GM10248 (cell line): ENCODE measurements around the gene CUX1.
"Not testable (repeated sequence)": the region's sequence is repeated elsewhere in the genome, so short reads cannot be mapped to it uniquely, and the experiment has no call there.

ENCODE experiments used
- CTCF ChIA-PET: fragments of 300-600 bp; sonication (Branson Sonifier 250); formaldehyde crosslinking; extraction: SDS; loops from one replicate; lab custom pipeline; 2021; ENCODE audit warnings: antibody characterized with exemption; lab: Yijun Ruan, JAX
- POLR2A ChIA-PET: fragments of 350-650 bp; sonication (Branson Sonifier 250); formaldehyde crosslinking; extraction: SDS; loops from one replicate; lab custom pipeline; 2020; ENCODE audit warnings: antibody characterized with exemption; lab: Yijun Ruan, JAX
- DNase-seq: peaks from one replicate; pipeline ENCODE4 v3.0.0; 2012; ENCODE audit errors: extremely low spot score
- CTCF ChIP-seq: IDR thresholded peaks from 2 replicates; pipeline ENCODE4 v1.5.1; 2012; ENCODE audit warnings: mild to moderate bottlenecking, low read depth; ENCODE audit errors: extremely low read depth, missing control alignments, control extremely low read depth

The CUX1 gene

GRCh38 chr7:102227371-102227770, 409.9 kb downstream of the CUX1 start:
- DNase-seq = no peak
- CTCF ChIA-PET = interaction anchor here (3.6 kb wide), 1 partner anchor 9 kb away, joined by 17 read pairs; no protein-coding TSS in a partner anchor
- no peak for TF ChIP-seq CTCF
- POLR2A ChIA-PET = no interaction called here

DNA sequence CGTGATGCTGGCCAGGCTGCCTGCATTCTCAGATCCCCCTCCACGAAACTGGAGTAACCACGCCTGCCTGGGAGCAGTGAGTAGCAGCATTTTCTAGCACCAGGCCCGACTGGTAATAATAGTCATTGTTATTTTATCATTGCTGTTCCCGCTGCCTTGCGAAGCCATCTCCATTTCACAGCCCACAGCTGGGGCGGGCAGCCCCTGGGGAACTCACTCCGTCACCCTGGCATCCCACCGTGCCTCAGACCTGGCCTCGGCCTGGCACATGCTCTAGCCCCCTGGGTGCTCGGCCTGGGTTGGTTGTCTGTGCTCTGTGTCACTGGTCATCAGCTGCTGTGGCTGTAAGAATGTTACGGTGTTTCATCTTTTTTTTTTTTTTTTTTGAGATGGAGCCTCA, 411.5 kb downstream of the CUX1 start:
- TF ChIP-seq CTCF = no peak
- DNase-seq = no peak
- ChIA-PET POLR2A (no interaction called here), CTCF (no interaction called here)

GRCh38 chr7:102230162-102230561, 412.7 kb downstream of the CUX1 start:
- CTCF ChIA-PET = interaction anchor here (1.1 to 1.6 kb wide), 2 partner anchors 502 to 548 kb away, joined by 3 read pairs; no protein-coding TSS in a partner anchor
- POLR2A ChIA-PET, DNase-seq: not testable (repeated sequence)

GRCh38 chr7:102230593-102230992, 413.2 kb downstream of the CUX1 start:
- POLR2A ChIA-PET = no interaction called here
- DNase-seq = no peak
- CTCF ChIA-PET = interaction anchor here (1.1 to 1.6 kb wide), 4 partner anchors 10 to 690 kb away, joined by 3 to 4 read pairs (median 3); no protein-coding TSS in a partner anchor
- TF ChIP-seq CTCF = no peak

DNA sequence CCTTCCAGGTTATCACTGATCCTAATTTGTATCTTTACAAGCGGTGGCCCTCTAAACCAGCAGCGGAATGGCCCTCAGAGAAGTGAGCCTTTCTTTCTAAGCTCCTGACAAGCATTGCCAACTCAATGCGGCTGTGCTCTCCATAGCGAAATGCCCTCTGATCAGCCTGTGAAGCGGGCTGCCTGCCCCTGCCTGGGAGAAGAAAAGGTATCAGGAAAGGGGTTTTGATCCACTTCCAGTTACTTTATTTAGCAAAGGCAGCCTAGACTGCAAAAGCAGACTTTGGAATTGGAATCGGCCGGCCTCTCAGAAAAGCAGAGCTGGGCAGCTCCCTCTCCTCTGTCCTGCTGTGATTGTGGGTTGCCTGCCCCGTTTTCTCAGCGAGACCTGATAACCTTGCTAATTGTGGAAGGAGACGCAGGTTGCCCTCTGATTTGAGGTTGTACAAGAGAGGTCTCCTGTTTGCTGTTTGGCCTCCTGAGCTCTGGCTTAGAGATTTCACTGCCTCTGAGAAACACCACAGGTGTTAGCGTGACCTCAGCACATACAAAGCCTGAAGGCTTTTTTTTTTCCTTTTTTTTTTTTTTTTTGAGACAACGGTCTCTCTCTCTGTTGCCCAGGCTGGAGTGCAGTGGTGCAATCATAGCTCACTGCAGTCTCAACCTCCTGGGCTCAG, 415.3 kb downstream of the CUX1 start:
- TF ChIP-seq CTCF = no peak
- no peak for DNase-seq
- CTCF ChIA-PET = interaction anchor here (1.2 kb wide), 1 partner anchor 544 kb away, joined by 3 read pairs; no protein-coding TSS in a partner anchor
- POLR2A ChIA-PET = no interaction called here

- no peak for TF ChIP-seq CTCF
- no peak for DNase-seq
- ChIA-PET POLR2A (no interaction called here), CTCF (interaction anchor here (0.8 to 1.4 kb wide), 3 partner anchors 376 to 631 kb away, joined by 3 to 5 read pairs (median 3); no protein-coding TSS in a partner anchor)
Observed at GRCh38 chr7:102234131-102234530, 416.7 kb downstream of the CUX1 start.
